K562 (cell line): ENCODE measurements around the gene CDK14.

Experiments used
- CAMTA2 ChIP-seq: fragments of 250-450 bp; sonication (Bioruptor Pico); conservative IDR thresholded peaks from 2 replicates; pipeline ENCODE4 v1.5.1; 2022
- CBFB ChIP-seq: sonication (generic); formaldehyde crosslinking; IDR thresholded peaks from 2 replicates; pipeline ENCODE4 v1.4.0; 2020; ENCODE audit warnings: mild to moderate bottlenecking, missing genetic modification reagents
- HCFC1 ChIP-seq: IDR thresholded peaks from 2 replicates; pipeline ENCODE4 v1.6.1; 2012; ENCODE audit warnings: low read depth, low read length, improper control_type of control experiment
- MYC ChIP-seq, 2 experiments: fragments of 250-450 bp in 1 of 2; sonication (Bioruptor Pico) in 1 of 2; IDR thresholded peaks; 2 replicates each; pipeline versions ENCODE4 v1.5.1 to v1.6.1; 2012 to 2021; ENCODE audit warnings: low read depth in 2 of 2, borderline replicate concordance in 1 of 2, improper control_type of control experiment in 1 of 2, low read length in 1 of 2, mild to moderate bottlenecking in 1 of 2, moderate library complexity in 1 of 2
- POLR2A ChIP-seq: fragments of 450-650 bp; conservative IDR thresholded peaks from 2 replicates; pipeline ENCODE4 v1.6.1; 2016
- SIN3B ChIP-seq: fragments of 450-650 bp; IDR thresholded peaks from 2 replicates; pipeline ENCODE4 v1.6.1; 2017; ENCODE audit warnings: low read depth, mild to moderate bottlenecking, moderate library complexity
- TAF1 ChIP-seq: IDR thresholded peaks from 2 replicates; pipeline ENCODE4 v1.6.1; 2011; ENCODE audit warnings: mild to moderate bottlenecking, low read length, moderate library complexity; ENCODE audit not compliant: insufficient read depth, control insufficient read depth, severe bottlenecking; ENCODE audit errors: extremely low read depth
- YBX1 ChIP-seq: fragments of 450-650 bp; IDR thresholded peaks from 2 replicates; pipeline ENCODE4 v1.7.1; 2016; ENCODE audit warnings: mild to moderate bottlenecking
- ZKSCAN8 ChIP-seq: fragments of 200-800 bp; sonication (Bioruptor generic); IDR thresholded peaks from 2 replicates; pipeline ENCODE4 v1.6.1; 2016; ENCODE audit warnings: missing genetic modification characterization, missing compliant biosample characterization
- ZNF12 ChIP-seq: sonication (generic); formaldehyde crosslinking; IDR thresholded peaks from 2 replicates; pipeline ENCODE4 v1.4.0; 2020; ENCODE audit warnings: mild to moderate bottlenecking, missing genetic modification reagents
- TF ChIP-seq, protein P1 (sequence below): sonication (generic); formaldehyde crosslinking; IDR thresholded peaks from 2 replicates; pipeline ENCODE4 v1.8.0; 2022; ENCODE audit warnings: mild to moderate bottlenecking, missing genetic modification reagents
- TF ChIP-seq, protein P2 (sequence below): sonication (generic); formaldehyde crosslinking; IDR thresholded peaks from 2 replicates; pipeline ENCODE4 v1.9.0; 2022; ENCODE audit warnings: mild to moderate bottlenecking, missing genetic modification reagents
- TF ChIP-seq, protein P3 (sequence below): fragments of 450-650 bp; formaldehyde crosslinking; IDR thresholded peaks from 2 replicates; pipeline ENCODE4 v1.4.0; 2020; ENCODE audit warnings: mild to moderate bottlenecking, moderate library complexity
- TF ChIP-seq, protein P4 (sequence below): fragments of 450-650 bp; formaldehyde crosslinking; IDR thresholded peaks from 2 replicates; pipeline ENCODE4 v1.4.0; 2022; ENCODE audit warnings: missing genetic modification characterization

DNA sequence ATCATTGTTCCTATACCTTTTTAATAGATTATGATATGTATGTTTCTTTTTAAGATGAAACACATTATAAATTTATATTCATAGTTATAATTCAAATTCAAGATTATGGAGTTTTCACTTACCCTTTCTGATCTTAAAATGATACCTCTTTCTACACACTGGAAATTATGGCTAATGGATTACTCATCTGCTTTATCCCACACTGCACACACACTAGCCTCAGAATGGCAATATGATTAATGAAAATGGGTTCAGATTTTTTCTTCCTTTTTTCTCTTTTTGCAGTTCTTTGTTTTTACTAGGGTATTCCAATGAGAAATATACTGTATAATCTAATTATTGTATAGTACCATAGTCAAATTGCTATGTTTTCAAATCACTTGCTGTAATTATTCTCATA, 585.8 kb downstream of the CDK14 start:
- TF ChIP-seq, protein P1, sequence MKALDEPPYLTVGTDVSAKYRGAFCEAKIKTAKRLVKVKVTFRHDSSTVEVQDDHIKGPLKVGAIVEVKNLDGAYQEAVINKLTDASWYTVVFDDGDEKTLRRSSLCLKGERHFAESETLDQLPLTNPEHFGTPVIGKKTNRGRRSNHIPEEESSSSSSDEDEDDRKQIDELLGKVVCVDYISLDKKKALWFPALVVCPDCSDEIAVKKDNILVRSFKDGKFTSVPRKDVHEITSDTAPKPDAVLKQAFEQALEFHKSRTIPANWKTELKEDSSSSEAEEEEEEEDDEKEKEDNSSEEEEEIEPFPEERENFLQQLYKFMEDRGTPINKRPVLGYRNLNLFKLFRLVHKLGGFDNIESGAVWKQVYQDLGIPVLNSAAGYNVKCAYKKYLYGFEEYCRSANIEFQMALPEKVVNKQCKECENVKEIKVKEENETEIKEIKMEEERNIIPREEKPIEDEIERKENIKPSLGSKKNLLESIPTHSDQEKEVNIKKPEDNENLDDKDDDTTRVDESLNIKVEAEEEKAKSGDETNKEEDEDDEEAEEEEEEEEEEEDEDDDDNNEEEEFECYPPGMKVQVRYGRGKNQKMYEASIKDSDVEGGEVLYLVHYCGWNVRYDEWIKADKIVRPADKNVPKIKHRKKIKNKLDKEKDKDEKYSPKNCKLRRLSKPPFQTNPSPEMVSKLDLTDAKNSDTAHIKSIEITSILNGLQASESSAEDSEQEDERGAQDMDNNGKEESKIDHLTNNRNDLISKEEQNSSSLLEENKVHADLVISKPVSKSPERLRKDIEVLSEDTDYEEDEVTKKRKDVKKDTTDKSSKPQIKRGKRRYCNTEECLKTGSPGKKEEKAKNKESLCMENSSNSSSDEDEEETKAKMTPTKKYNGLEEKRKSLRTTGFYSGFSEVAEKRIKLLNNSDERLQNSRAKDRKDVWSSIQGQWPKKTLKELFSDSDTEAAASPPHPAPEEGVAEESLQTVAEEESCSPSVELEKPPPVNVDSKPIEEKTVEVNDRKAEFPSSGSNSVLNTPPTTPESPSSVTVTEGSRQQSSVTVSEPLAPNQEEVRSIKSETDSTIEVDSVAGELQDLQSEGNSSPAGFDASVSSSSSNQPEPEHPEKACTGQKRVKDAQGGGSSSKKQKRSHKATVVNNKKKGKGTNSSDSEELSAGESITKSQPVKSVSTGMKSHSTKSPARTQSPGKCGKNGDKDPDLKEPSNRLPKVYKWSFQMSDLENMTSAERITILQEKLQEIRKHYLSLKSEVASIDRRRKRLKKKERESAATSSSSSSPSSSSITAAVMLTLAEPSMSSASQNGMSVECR = no peak
- TF ChIP-seq, protein P2, sequence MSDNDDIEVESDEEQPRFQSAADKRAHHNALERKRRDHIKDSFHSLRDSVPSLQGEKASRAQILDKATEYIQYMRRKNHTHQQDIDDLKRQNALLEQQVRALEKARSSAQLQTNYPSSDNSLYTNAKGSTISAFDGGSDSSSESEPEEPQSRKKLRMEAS = no peak
- TF ChIP-seq HCFC1 (no peak), TAF1 (no peak), CBFB (no peak), ZNF12 (CRISPR knock-in tag) (no peak), POLR2A (no peak), CAMTA2 (CRISPR knock-in tag) (no peak), MYC (IDR thresholded peaks at IDR 0.05; ENCODE audit: low read depth, low read length) (no peak), MYC (CRISPR knock-in tag; IDR thresholded peaks at IDR 0.05; ENCODE audit: borderline replicate concordance, low read depth) (no peak), YBX1 (no peak), SIN3B (no peak), ZKSCAN8 (CRISPR knock-in tag) (no peak)
- TF ChIP-seq, protein P3, sequence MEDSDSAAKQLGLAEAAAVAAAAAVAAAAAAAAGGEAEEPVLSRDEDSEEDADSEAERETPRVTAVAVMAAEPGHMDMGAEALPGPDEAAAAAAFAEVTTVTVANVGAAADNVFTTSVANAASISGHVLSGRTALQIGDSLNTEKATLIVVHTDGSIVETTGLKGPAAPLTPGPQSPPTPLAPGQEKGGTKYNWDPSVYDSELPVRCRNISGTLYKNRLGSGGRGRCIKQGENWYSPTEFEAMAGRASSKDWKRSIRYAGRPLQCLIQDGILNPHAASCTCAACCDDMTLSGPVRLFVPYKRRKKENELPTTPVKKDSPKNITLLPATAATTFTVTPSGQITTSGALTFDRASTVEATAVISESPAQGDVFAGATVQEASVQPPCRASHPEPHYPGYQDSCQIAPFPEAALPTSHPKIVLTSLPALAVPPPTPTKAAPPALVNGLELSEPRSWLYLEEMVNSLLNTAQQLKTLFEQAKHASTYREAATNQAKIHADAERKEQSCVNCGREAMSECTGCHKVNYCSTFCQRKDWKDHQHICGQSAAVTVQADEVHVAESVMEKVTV = no peak
- TF ChIP-seq, protein P4, sequence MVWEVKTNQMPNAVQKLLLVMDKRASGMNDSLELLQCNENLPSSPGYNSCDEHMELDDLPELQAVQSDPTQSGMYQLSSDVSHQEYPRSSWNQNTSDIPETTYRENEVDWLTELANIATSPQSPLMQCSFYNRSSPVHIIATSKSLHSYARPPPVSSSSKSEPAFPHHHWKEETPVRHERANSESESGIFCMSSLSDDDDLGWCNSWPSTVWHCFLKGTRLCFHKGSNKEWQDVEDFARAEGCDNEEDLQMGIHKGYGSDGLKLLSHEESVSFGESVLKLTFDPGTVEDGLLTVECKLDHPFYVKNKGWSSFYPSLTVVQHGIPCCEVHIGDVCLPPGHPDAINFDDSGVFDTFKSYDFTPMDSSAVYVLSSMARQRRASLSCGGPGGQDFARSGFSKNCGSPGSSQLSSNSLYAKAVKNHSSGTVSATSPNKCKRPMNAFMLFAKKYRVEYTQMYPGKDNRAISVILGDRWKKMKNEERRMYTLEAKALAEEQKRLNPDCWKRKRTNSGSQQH (CRISPR knock-in tag) = no peak
